Naive thymus-derived CD8-positive, alpha-beta T cell (primary cell): ENCODE results near the gene XPC. TPM values are rescaled to one million over a fixed set of nuclear protein-coding genes. Genes with fewer than 3 reads are reported as not detected.

Experiments
- ATAC-seq, 2 donors: fragments of 150-1000 bp; cut with Tn5 transposase in 1 of 2; sonication (Bioruptor Pico), chemical (Tn5 transposase) in 1 of 2; 1 replicate in 1 of 2; 2 replicates in 1 of 2; pipeline ENCODE4 v1.10.0; 2021; ENCODE audit warnings: mild to moderate bottlenecking in 2 of 2, moderate library complexity in 2 of 2
- POLR2A ChIA-PET: fragments of 350-600 bp; sonication (Branson Sonifier 250); formaldehyde crosslinking; loops from one replicate; lab custom pipeline; 2021; ENCODE audit warnings: antibody characterized with exemption; lab: Charles Lee
- DNase-seq, 10 donors: peaks; one replicate each; pipeline versions ENCODE4 v3.0.0 to v3.0.0-alpha.2; 2020 to 2022
- H3K27ac Mint-ChIP-seq, 10 donors: one replicate each; pipeline ENCODE4 v1.8.0; 2020 to 2022; ENCODE audit warnings: mild to moderate bottlenecking in 10 of 10, mixed read lengths in 10 of 10, moderate library complexity in 4 of 10, inconsistent platforms in 1 of 10
- H3K27me3 Mint-ChIP-seq, 5 donors: one replicate each; pipeline ENCODE4 v1.8.0; 2021 to 2022; ENCODE audit warnings: mixed read lengths in 5 of 5
- H3K36me3 Mint-ChIP-seq, 3 donors: one replicate each; pipeline ENCODE4 v1.8.0; 2020 to 2022; ENCODE audit warnings: mixed read lengths in 3 of 3, mild to moderate bottlenecking in 2 of 3, inconsistent platforms in 1 of 3
- H3K4me1 Mint-ChIP-seq, 4 donors: one replicate each; pipeline ENCODE4 v1.8.0; 2021 to 2022; ENCODE audit warnings: mixed read lengths in 4 of 4
- H3K4me3 Mint-ChIP-seq, 10 donors: one replicate each; pipeline ENCODE4 v1.8.0; 2020 to 2022; ENCODE audit warnings: mild to moderate bottlenecking in 10 of 10, mixed read lengths in 10 of 10, moderate library complexity in 6 of 10, inconsistent platforms in 1 of 10
- H3K9me3 Mint-ChIP-seq, 9 donors: one replicate each; pipeline ENCODE4 v1.8.0; 2020 to 2022; ENCODE audit warnings: mixed read lengths in 9 of 9, mild to moderate bottlenecking in 3 of 9, inconsistent platforms in 1 of 9, moderate library complexity in 1 of 9
- polyA plus RNA-seq, 3 donors: library from polyadenylated mRNA; unstranded; fragments of 300-500 nt; fragmentation: Illumina TruSeq; gene quantifications; one replicate each; pipeline ENCODE4 v1.2.3, GENCODE V29; 2021
- total RNA-seq, 8 experiments: library from RNA in 2 of 8; stranded (reverse) in 2 of 8; gene quantifications; one replicate each; pipeline ENCODE4 v1.2.3 and lab custom pipeline; 2021 to 2026

XPC gene
- total and polyA plus RNA-seq, 5 experiments from 2014 or later: 28.5 to 95.2 (median 49.6) TPM

GRCh38 chr3:14204515-14205284 lies 26.3 kb upstream of the XPC start:
- DNase-seq: no peak
- POLR2A ChIA-PET: interaction anchor here (1.6 kb wide), 1 partner anchor 308 kb away, joined by 8 read pairs; no protein-coding TSS in a partner anchor
- peaks cover 0 to 4% (median 0%) of the 10 kb centered on the region in 3 donors for H3K36me3 Mint-ChIP-seq
- no peak for ATAC-seq
- H3K4me3 Mint-ChIP-seq: no peak overlapping the region
- no peaks in the 10 kb centered on the region for H3K27me3 Mint-ChIP-seq
- peaks cover 4 to 7% (median 5%) of the 10 kb centered on the region in 4 donors for H3K4me1 Mint-ChIP-seq
- H3K27ac Mint-ChIP-seq: no peak overlapping the region
- H3K9me3 Mint-ChIP-seq: no peaks in the 10 kb centered on the region

GRCh38 chr3:14203521-14204079 lies 25.2 kb upstream of the XPC start:
- Mint-ChIP-seq H3K4me3 (no peak overlapping the region), H3K27ac (peak overlapping the region in 4 of 10 donors; percentile 11 to 79 (median 39)), H3K27me3 (no peaks in the 10 kb centered on the region), H3K36me3 (peaks cover 0 to 14% (median 2%) of the 10 kb centered on the region in 3 donors), H3K4me1 (peaks cover 4 to 7% (median 5%) of the 10 kb centered on the region in 4 donors), H3K9me3 (no peaks in the 10 kb centered on the region)
- DNase-seq (peak in 6 of 10 donors; percentile 17 to 38 (median 26)), ATAC-seq (peak; percentile 43 to 65)
- POLR2A ChIA-PET: interaction anchor here (1.0 to 1.6 kb wide), 4 partner anchors 13 to 447 kb away, joined by 3 to 8 read pairs (median 4); no protein-coding TSS in a partner anchor

- H3K4me3 Mint-ChIP-seq: no peak overlapping the region
- peak overlapping the region in 4 of 10 donors; percentile 11 to 79 (median 39) for H3K27ac Mint-ChIP-seq
- H3K9me3 Mint-ChIP-seq: no peaks in the 10 kb centered on the region
- peaks cover 4 to 7% (median 5%) of the 10 kb centered on the region in 4 donors for H3K4me1 Mint-ChIP-seq
- peak in 1 of 2 donors; percentile 14 for ATAC-seq
- H3K36me3 Mint-ChIP-seq: peaks cover 0 to 21% (median 5%) of the 10 kb centered on the region in 3 donors
- no peak for DNase-seq
- no peaks in the 10 kb centered on the region for H3K27me3 Mint-ChIP-seq
- POLR2A ChIA-PET: interaction anchor here (1.0 to 1.6 kb wide), 4 partner anchors 13 to 448 kb away, joined by 3 to 8 read pairs (median 4); no protein-coding TSS in a partner anchor
Observed at GRCh38 chr3:14202874-14203520, 24.6 kb upstream of the XPC start.

- Mint-ChIP-seq H3K9me3 (no peaks in the 10 kb centered on the region), H3K4me1 (peaks cover 4 to 7% (median 5%) of the 10 kb centered on the region in 4 donors), H3K4me3 (no peak overlapping the region), H3K36me3 (peaks cover 0 to 29% (median 11%) of the 10 kb centered on the region in 3 donors), H3K27me3 (no peaks in the 10 kb centered on the region), H3K27ac (no peak overlapping the region)
- DNase-seq: no peak
- POLR2A ChIA-PET: no interaction called here
- no peak for ATAC-seq
Observed at GRCh38 chr3:14201940-14202684, 23.7 kb upstream of the XPC start.

- POLR2A ChIA-PET: interaction anchor here (0.5 to 1.2 kb wide), 2 partner anchors 13 kb away, joined by 3 read pairs; no protein-coding TSS in a partner anchor
- no peak for ATAC-seq
- no peak for DNase-seq
- no peak overlapping the region for H3K4me3 Mint-ChIP-seq
- peaks cover 4 to 9% (median 5%) of the 10 kb centered on the region in 4 donors for H3K4me1 Mint-ChIP-seq
- H3K27ac Mint-ChIP-seq: peak overlapping the region in 2 of 10 donors; percentile 6 to 34
- no peaks in the 10 kb centered on the region for H3K27me3 Mint-ChIP-seq
- peaks cover 0 to 41% (median 14%) of the 10 kb centered on the region in 3 donors for H3K36me3 Mint-ChIP-seq
- no peaks in the 10 kb centered on the region for H3K9me3 Mint-ChIP-seq
Observed at GRCh38 chr3:14200841-14201240, 22.4 kb upstream of the XPC start.

GRCh38 chr3:14200276-14200675 lies 21.9 kb upstream of the XPC start:
- Mint-ChIP-seq H3K27ac (peak overlapping the region in 2 of 10 donors; percentile 11 to 27), H3K27me3 (no peaks in the 10 kb centered on the region), H3K4me3 (no peak overlapping the region), H3K9me3 (no peaks in the 10 kb centered on the region), H3K4me1 (peaks cover 4 to 12% (median 5%) of the 10 kb centered on the region in 4 donors), H3K36me3 (peaks cover 0 to 45% (median 16%) of the 10 kb centered on the region in 3 donors)
- POLR2A ChIA-PET: interaction anchor here (0.5 to 1.2 kb wide), 2 partner anchors 12 to 14 kb away, joined by 3 read pairs; no protein-coding TSS in a partner anchor
- DNase-seq (no peak), ATAC-seq (no peak)

GRCh38 chr3:14199641-14200040 lies 21.2 kb upstream of the XPC start:
- DNase-seq: no peak
- H3K9me3 Mint-ChIP-seq: no peaks in the 10 kb centered on the region
- peaks cover 0 to 51% (median 21%) of the 10 kb centered on the region in 3 donors for H3K36me3 Mint-ChIP-seq
- peaks cover 4 to 15% (median 5%) of the 10 kb centered on the region in 4 donors for H3K4me1 Mint-ChIP-seq
- no peaks in the 10 kb centered on the region for H3K27me3 Mint-ChIP-seq
- POLR2A ChIA-PET: no interaction called here
- H3K27ac Mint-ChIP-seq: peak overlapping the region in 2 of 10 donors; percentile 11 to 50
- H3K4me3 Mint-ChIP-seq: no peak overlapping the region
- no peak for ATAC-seq

- POLR2A ChIA-PET: no interaction called here
- peaks cover 0 to 82% (median 33%) of the 10 kb centered on the region in 3 donors for H3K36me3 Mint-ChIP-seq
- H3K9me3 Mint-ChIP-seq: peaks cover 0 to 1% (median 0%) of the 10 kb centered on the region in 9 donors
- no peak for DNase-seq
- H3K27ac Mint-ChIP-seq: peak overlapping the region in 1 of 10 donors; percentile 15
- peaks cover 32 to 50% (median 37%) of the 10 kb centered on the region in 4 donors for H3K4me1 Mint-ChIP-seq
- H3K27me3 Mint-ChIP-seq: no peaks in the 10 kb centered on the region
- ATAC-seq: no peak
- no peak overlapping the region for H3K4me3 Mint-ChIP-seq
Observed at GRCh38 chr3:14194865-14195264, 16.5 kb upstream of the XPC start.

- H3K27ac Mint-ChIP-seq: peak overlapping the region in 1 of 10 donors; percentile 43
- H3K4me1 Mint-ChIP-seq: peaks cover 46 to 70% (median 65%) of the 10 kb centered on the region in 4 donors
- no peak overlapping the region for H3K4me3 Mint-ChIP-seq
- no peaks in the 10 kb centered on the region for H3K27me3 Mint-ChIP-seq
- ATAC-seq: no peak
- peaks cover 0 to 4% (median 0%) of the 10 kb centered on the region in 9 donors for H3K9me3 Mint-ChIP-seq
- POLR2A ChIA-PET: interaction anchor here (0.7 kb wide), 1 partner anchor 12 kb away, joined by 3 read pairs; no protein-coding TSS in a partner anchor
- DNase-seq: no peak
- peaks cover 7 to 80% (median 37%) of the 10 kb centered on the region in 3 donors for H3K36me3 Mint-ChIP-seq
Observed at GRCh38 chr3:14188041-14188754, 9.8 kb upstream of the XPC start.

- Mint-ChIP-seq H3K4me3 (no peak overlapping the region), H3K27me3 (no peaks in the 10 kb centered on the region), H3K9me3 (peaks cover 0 to 4% (median 0%) of the 10 kb centered on the region in 9 donors), H3K4me1 (peaks cover 35 to 70% (median 62%) of the 10 kb centered on the region in 4 donors), H3K36me3 (peaks cover 7 to 87% (median 47%) of the 10 kb centered on the region in 3 donors), H3K27ac (peak overlapping the region in 1 of 10 donors; percentile 36)
- DNase-seq (no peak), ATAC-seq (no peak)
- POLR2A ChIA-PET: no interaction called here
Observed at GRCh38 chr3:14186854-14187458, 8.6 kb upstream of the XPC start.
